B cell (primary cell): ENCODE data around the gene DNAJB5.

Experiments
- CTCF ChIP-seq: fragments of 200-600 bp; IDR thresholded peaks from one replicate; pipeline ENCODE4 v1.8.0; 2022; ENCODE audit warnings: antibody characterized with exemption, mild to moderate bottlenecking
- EZH2 ChIP-seq: IDR thresholded peaks from 2 replicates; pipeline ENCODE4 v1.6.1; 2012; ENCODE audit warnings: borderline replicate concordance, low read depth, mild to moderate bottlenecking, moderate library complexity, low read length; ENCODE audit not compliant: insufficient read depth, poor library complexity, severe bottlenecking

GRCh38 chr9:35001285-35001677, 11.7 kb downstream of the DNAJB5 start:
- TF ChIP-seq EZH2 (no peak), CTCF (no peak)
